SU-DHL-6 (cell line): ENCODE results near the gene ZBTB47.

Source experiments
- H2AFZ ChIP-seq: fragments of 200-600 bp; sonication (generic); 2 replicates; pipeline ENCODE4 v1.6.1; 2014; ENCODE audit warnings: low read depth, mild to moderate bottlenecking, moderate library complexity, mixed read lengths, antibody characterized with exemption, low read length; ENCODE audit not compliant: severe bottlenecking
- H3F3A ChIP-seq: fragments of 200-600 bp; shearing (Covaris generic); 2 replicates; pipeline ENCODE4 v1.6.0; 2016; ENCODE audit warnings: antibody characterized with exemption, mild to moderate bottlenecking; ENCODE audit not compliant: insufficient read depth
- H3K27ac ChIP-seq: fragments of 200-600 bp; sonication (generic); 2 replicates; pipeline ENCODE4 v1.5.1; 2016; ENCODE audit warnings: low read depth, mild to moderate bottlenecking, low read length, moderate library complexity, mixed read lengths
- H3K27me3 ChIP-seq: fragments of 200-600 bp; sonication (generic), shearing (Covaris generic); 2 replicates; pipeline ENCODE4 v1.6.0; 2014; ENCODE audit warnings: mild to moderate bottlenecking, low read length
- H3K36me3 ChIP-seq: fragments of 200-600 bp; sonication (generic); 2 replicates; pipeline ENCODE4 v1.6.1; 2014; ENCODE audit warnings: mild to moderate bottlenecking, low read length, mixed read lengths
- H3K4me2 ChIP-seq: fragments of 300-600, 200-600 bp; shearing (Covaris generic), sonication (generic); 2 replicates; pipeline ENCODE4 v1.6.0; 2014; ENCODE audit warnings: low read length, low read depth, mild to moderate bottlenecking; ENCODE audit not compliant: poor library complexity, severe bottlenecking
- H3K4me3 ChIP-seq: fragments of 200-600 bp; sonication (generic); 2 replicates; pipeline ENCODE4 v1.5.1; 2014; ENCODE audit warnings: antibody characterized with exemption, low read length, mild to moderate bottlenecking, mixed read lengths; ENCODE audit not compliant: insufficient read depth, poor library complexity, severe bottlenecking
- H3K79me2 ChIP-seq: fragments of 200-600 bp; sonication (generic); 2 replicates; pipeline ENCODE4 v1.6.1; 2014; ENCODE audit warnings: mild to moderate bottlenecking, low read length, moderate library complexity; ENCODE audit not compliant: insufficient read depth
- H3K9ac ChIP-seq: fragments of 200-600 bp; sonication (generic); 2 replicates; pipeline ENCODE4 v1.7.0; 2014; ENCODE audit warnings: mild to moderate bottlenecking, low read length
- H3K9me2 ChIP-seq: fragments of 200-600 bp; sonication (generic); replicated peaks from 2 replicates; pipeline ENCODE4 v1.6.1; 2014; ENCODE audit warnings: low read length; ENCODE audit not compliant: insufficient read depth
- H3K9me3 ChIP-seq: fragments of 200-600 bp; sonication (generic); 2 replicates; pipeline ENCODE4 v1.6.1; 2014; ENCODE audit warnings: low read length, mixed read lengths; ENCODE audit not compliant: insufficient read depth
- H4K20me1 ChIP-seq: fragments of 200-600 bp; sonication (generic); 2 replicates; pipeline ENCODE4 v1.6.1; 2014; ENCODE audit warnings: low read depth, mild to moderate bottlenecking, antibody characterized with exemption, low read length, moderate library complexity, mixed read lengths
- CTCF ChIP-seq: fragments of 200-600 bp; sonication (generic); IDR thresholded peaks from one replicate; pipeline ENCODE4 v1.5.1; 2017; ENCODE audit warnings: antibody characterized with exemption, mild to moderate bottlenecking, low read length, moderate library complexity; ENCODE audit not compliant: insufficient read depth, poor library complexity, severe bottlenecking
- EZH2phosphoT487 ChIP-seq: fragments of 200-600 bp; sonication (generic), shearing (Covaris generic); conservative IDR thresholded peaks from 2 replicates; pipeline ENCODE4 v1.6.1; 2018; ENCODE audit warnings: mild to moderate bottlenecking, antibody characterized with exemption, low read length, moderate library complexity, mixed read lengths

ZBTB47 gene

DNA sequence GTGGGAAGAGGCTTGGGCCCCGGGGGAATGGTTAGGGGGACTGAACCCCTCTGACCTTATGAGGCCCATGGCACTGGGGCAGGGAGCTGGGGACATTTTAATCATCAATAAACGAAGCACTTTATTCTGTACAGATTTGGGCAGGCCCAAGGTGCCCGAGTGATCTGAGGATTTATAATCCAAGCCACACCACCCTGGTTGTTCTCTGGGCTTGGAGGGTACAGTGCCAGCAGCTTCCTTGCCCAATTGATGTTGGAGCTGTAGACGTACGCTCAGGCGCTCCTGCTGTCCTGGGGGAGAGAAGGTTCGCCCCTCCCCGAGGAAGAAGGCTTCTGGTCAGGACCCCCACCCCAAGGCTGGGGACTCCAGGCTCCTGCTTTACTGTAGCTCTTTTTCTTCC lies 12.5 kb downstream of the ZBTB47 start:
- H3K4me3 ChIP-seq = no peak overlapping the region
- H3K9me2 ChIP-seq = no peaks in the 10 kb centered on the region
- TF ChIP-seq EZH2phosphoT487 = no peak
- no peak for TF ChIP-seq CTCF
- no peaks in the 10 kb centered on the region for H3K27me3 ChIP-seq
- no peak overlapping the region for H3K4me2 ChIP-seq
- no peaks in the 10 kb centered on the region for H3K79me2 ChIP-seq
- no peak overlapping the region for H3K9ac ChIP-seq
- H4K20me1 ChIP-seq = no peaks in the 10 kb centered on the region
- H3K36me3 ChIP-seq = no peaks in the 10 kb centered on the region
- no peaks in the 10 kb centered on the region for H3K9me3 ChIP-seq
- H3K27ac ChIP-seq = no peak overlapping the region
- no peaks in the 10 kb centered on the region for H3F3A ChIP-seq
- H2AFZ ChIP-seq = no peak overlapping the region

DNA sequence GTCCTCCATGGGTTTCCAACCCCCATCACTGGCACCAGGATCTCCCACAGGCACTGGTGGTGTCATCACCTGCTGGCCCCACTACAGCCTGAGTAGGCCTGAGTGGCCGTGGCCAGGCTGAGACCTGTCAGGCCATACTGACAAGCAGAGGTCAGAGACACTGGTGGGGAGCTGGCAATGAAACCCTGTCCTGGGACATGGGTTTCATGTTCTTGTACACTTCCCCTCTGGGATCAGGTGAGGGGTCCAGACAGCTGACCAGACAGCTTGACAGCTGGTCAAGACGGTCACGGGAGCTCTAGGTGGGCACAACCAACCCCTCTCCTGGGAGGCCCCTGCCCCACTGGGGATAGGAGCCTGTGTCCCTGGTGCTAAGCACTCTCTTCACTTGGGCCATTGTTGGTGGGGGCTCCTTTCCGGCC lies 13.1 kb downstream of the ZBTB47 start:
- TF ChIP-seq CTCF (no peak), EZH2phosphoT487 (no peak)
- H3K9me2 ChIP-seq = no peaks in the 10 kb centered on the region
- H3K4me3 ChIP-seq = no peak overlapping the region
- H3K79me2 ChIP-seq = no peaks in the 10 kb centered on the region
- no peaks in the 10 kb centered on the region for H3K9me3 ChIP-seq
- no peak overlapping the region for H3K27ac ChIP-seq
- H3K9ac ChIP-seq = no peak overlapping the region
- H3K27me3 ChIP-seq = no peaks in the 10 kb centered on the region
- no peak overlapping the region for H3K4me2 ChIP-seq
- H3F3A ChIP-seq = no peaks in the 10 kb centered on the region
- no peaks in the 10 kb centered on the region for H4K20me1 ChIP-seq
- no peak overlapping the region for H2AFZ ChIP-seq
- H3K36me3 ChIP-seq = no peaks in the 10 kb centered on the region

GRCh38 chr3:42667096-42667522 lies 13.6 kb downstream of the ZBTB47 start:
- Histone ChIP-seq H3K9me3 (no peaks in the 10 kb centered on the region), H3K4me3 (no peak overlapping the region), H3K4me2 (no peak overlapping the region), H3F3A (no peaks in the 10 kb centered on the region), H3K79me2 (no peaks in the 10 kb centered on the region), H4K20me1 (no peaks in the 10 kb centered on the region), H3K27ac (no peak overlapping the region), H3K27me3 (no peaks in the 10 kb centered on the region), H3K9me2 (no peaks in the 10 kb centered on the region), H3K9ac (no peak overlapping the region), H3K36me3 (no peaks in the 10 kb centered on the region), H2AFZ (no peak overlapping the region)
- TF ChIP-seq CTCF = no peak
- TF ChIP-seq EZH2phosphoT487 = no peak
